Natural killer cell (primary cell): Measurements from ENCODE around the gene GRIN3B. TPM values are rescaled to one million over a fixed set of nuclear protein-coding genes. Genes with fewer than 3 reads are reported as not detected.

Experiments
- ATAC-seq, 3 donors: fragments of 150-1000 bp in 2 of 3; fragments of 200-7000 bp in 1 of 3; cut with Tn5 transposase; 1 replicate in 1 of 3; 2 replicates in 2 of 3; pipeline ENCODE4 v1.10.0; 2021; ENCODE audit warnings: mild to moderate bottlenecking in 2 of 3, moderate library complexity in 2 of 3
- DNase-seq, 2 donors: peaks; one replicate each; pipeline versions ENCODE4 v3.0.0 to v3.0.0-alpha.2; 2013 to 2021; ENCODE audit warnings: mixed read lengths in 1 of 2
- H3K27ac ChIP-seq: one replicate; pipeline ENCODE4 v1.5.1; 2013; ENCODE audit warnings: mild to moderate bottlenecking, low read length
- H3K27me3 ChIP-seq: one replicate; pipeline ENCODE4 v1.6.1; 2013; ENCODE audit warnings: low read length; ENCODE audit not compliant: control insufficient read depth, insufficient read depth
- H3K36me3 ChIP-seq: one replicate; pipeline ENCODE4 v1.6.1; 2013; ENCODE audit warnings: low read length; ENCODE audit not compliant: control insufficient read depth, insufficient read depth
- H3K4me1 ChIP-seq: one replicate; pipeline ENCODE4 v1.6.1; 2013; ENCODE audit warnings: low read length; ENCODE audit not compliant: control insufficient read depth, insufficient read depth
- H3K4me3 ChIP-seq: one replicate; pipeline ENCODE4 v1.5.1; 2013; ENCODE audit warnings: low read length
- H3K9me3 ChIP-seq: one replicate; pipeline ENCODE4 v1.6.1; 2013; ENCODE audit warnings: low read length; ENCODE audit not compliant: control insufficient read depth, insufficient read depth
- H3K27ac Mint-ChIP-seq, 2 donors: one replicate each; pipeline ENCODE4 v1.8.0; 2022; ENCODE audit warnings: mild to moderate bottlenecking in 2 of 2, mixed read lengths in 2 of 2, moderate library complexity in 1 of 2
- H3K27me3 Mint-ChIP-seq, 2 donors: one replicate each; pipeline ENCODE4 v1.8.0; 2022; ENCODE audit warnings: low read depth in 2 of 2, mixed read lengths in 2 of 2
- H3K36me3 Mint-ChIP-seq: one replicate; pipeline ENCODE4 v1.8.0; 2022; ENCODE audit warnings: mixed read lengths
- H3K4me1 Mint-ChIP-seq, 2 donors: one replicate each; pipeline ENCODE4 v1.8.0; 2022; ENCODE audit warnings: mixed read lengths in 2 of 2
- H3K4me3 Mint-ChIP-seq: one replicate; pipeline ENCODE4 v1.8.0; 2022; ENCODE audit warnings: mild to moderate bottlenecking, moderate library complexity, mixed read lengths
- H3K9me3 Mint-ChIP-seq, 2 donors: one replicate each; pipeline ENCODE4 v1.8.0; 2022; ENCODE audit warnings: mixed read lengths in 2 of 2
- CTCF ChIP-seq: fragments of 200-600 bp; IDR thresholded peaks from one replicate; pipeline ENCODE4 v1.8.0; 2022; ENCODE audit warnings: antibody characterized with exemption
- WGBS: methylation state at CpG from one replicate; pipeline ENCODE4 v1.1.7; 2013; ENCODE audit warnings: missing lambda C conversion rate; ENCODE audit not compliant: insufficient coverage; 5-methylcytosine and 5-hydroxymethylcytosine counted together
- intact Hi-C: fragments of 100-400 bp; cut with micrococcal nuclease; formaldehyde crosslinking; loops from one replicate; pipeline ENCODE4 v1.14.2; 2022
- total RNA-seq, 4 donors: library from RNA; stranded (reverse); fragments of 120-200 nt in 1 of 4; gene quantifications; one replicate each; pipeline versions ENCODE4 v1.2.3 to v1.2.4, GENCODE V29; 2013 to 2022

GRIN3B gene
- total RNA-seq, 3 donors from 2014 or later (not counting 1 experiment from before 2014, with no cell fraction given): 0.09 to 0.15 TPM; not detected in 1

- WGBS: 86% methylated on average over 2 of the region's 5 CpGs
- no peak overlapping the region for H3K4me3 ChIP-seq
- intact Hi-C loops: no loop called here
- no peaks in the 10 kb centered on the region for H3K27me3 ChIP-seq
- TF ChIP-seq CTCF: no peak
- H3K4me3 Mint-ChIP-seq: no peak overlapping the region
- H3K4me1 Mint-ChIP-seq: peaks cover 7 to 12% of the 10 kb centered on the region in 2 donors
- no peak overlapping the region for H3K27ac ChIP-seq
- H3K27me3 Mint-ChIP-seq: no peaks in the 10 kb centered on the region
- peaks cover 37% of the 10 kb centered on the region for H3K36me3 ChIP-seq
- peaks cover 13% of the 10 kb centered on the region for H3K9me3 ChIP-seq
- DNase-seq (no peak), ATAC-seq (no peak)
- no peak overlapping the region for H3K27ac Mint-ChIP-seq
- H3K4me1 ChIP-seq: peaks cover 3% of the 10 kb centered on the region
- H3K36me3 Mint-ChIP-seq: no peaks in the 10 kb centered on the region
- no peaks in the 10 kb centered on the region for H3K9me3 Mint-ChIP-seq
Observed at GRCh38 chr19:1052349-1052975, 52.2 kb downstream of the GRIN3B start.

- H3K4me3 ChIP-seq: no peak overlapping the region
- Mint-ChIP-seq H3K9me3 (no peaks in the 10 kb centered on the region), H3K27ac (no peak overlapping the region), H3K27me3 (no peaks in the 10 kb centered on the region), H3K4me3 (no peak overlapping the region), H3K36me3 (no peaks in the 10 kb centered on the region), H3K4me1 (peaks cover 14 to 17% of the 10 kb centered on the region in 2 donors)
- H3K4me1 ChIP-seq: peaks cover 8% of the 10 kb centered on the region
- WGBS: 95% methylated on average over 31 of the region's 31 CpGs
- intact Hi-C loops: no loop called here
- no peak overlapping the region for H3K27ac ChIP-seq
- TF ChIP-seq CTCF: no peak
- H3K27me3 ChIP-seq: no peaks in the 10 kb centered on the region
- peaks cover 39% of the 10 kb centered on the region for H3K36me3 ChIP-seq
- DNase-seq (no peak), ATAC-seq (no peak)
- peaks cover 23% of the 10 kb centered on the region for H3K9me3 ChIP-seq
Observed at GRCh38 chr19:1053176-1054101, 53.2 kb downstream of the GRIN3B start.

- 95% methylated on average over 25 of the region's 28 CpGs for WGBS
- H3K9me3 Mint-ChIP-seq: no peaks in the 10 kb centered on the region
- no peak overlapping the region for H3K4me3 Mint-ChIP-seq
- H3K36me3 Mint-ChIP-seq: no peaks in the 10 kb centered on the region
- Histone ChIP-seq H3K27ac (no peak overlapping the region), H3K4me3 (no peak overlapping the region), H3K4me1 (peaks cover 8% of the 10 kb centered on the region), H3K27me3 (no peaks in the 10 kb centered on the region), H3K9me3 (peaks cover 27% of the 10 kb centered on the region), H3K36me3 (peaks cover 38% of the 10 kb centered on the region)
- H3K27ac Mint-ChIP-seq: no peak overlapping the region
- no peaks in the 10 kb centered on the region for H3K27me3 Mint-ChIP-seq
- peaks cover 14 to 17% of the 10 kb centered on the region in 2 donors for H3K4me1 Mint-ChIP-seq
- no peak for ATAC-seq
- no peak for DNase-seq
- intact Hi-C loops: loop anchor here (5.0 kb wide), 1 partner anchor 138 kb away; no protein-coding TSS in a partner anchor
- TF ChIP-seq CTCF: no peak
Observed at GRCh38 chr19:1054102-1055027, 54.1 kb downstream of the GRIN3B start.
